Adipocyte (in vitro differentiated cells): ENCODE measurements around the gene RTP1.
"Not testable (repeated sequence)": the region's sequence is repeated elsewhere in the genome, so short reads cannot be mapped to it uniquely, and the experiment has no call there.

Experiments used
- DNase-seq: peaks from one replicate; pipeline ENCODE4 v3.0.0-alpha.2; 2015; ENCODE audit warnings: low read depth
- H3K27me3 ChIP-seq: replicated peaks from 2 replicates; pipeline ENCODE4 v1.7.0; 2013; ENCODE audit warnings: mild to moderate bottlenecking, low read length, moderate library complexity; ENCODE audit not compliant: control insufficient read depth, insufficient read depth
- H3K36me3 ChIP-seq: 2 replicates; pipeline ENCODE4 v1.7.0; 2013; ENCODE audit warnings: low read length, mild to moderate bottlenecking, moderate library complexity; ENCODE audit not compliant: control insufficient read depth, insufficient read depth, severe bottlenecking
- H3K4me1 ChIP-seq: 2 replicates; pipeline ENCODE4 v1.7.0; 2013; ENCODE audit warnings: mild to moderate bottlenecking, low read length, moderate library complexity; ENCODE audit not compliant: control insufficient read depth, insufficient read depth
- H3K4me3 ChIP-seq: 2 replicates; pipeline ENCODE4 v1.7.0; 2013; ENCODE audit warnings: mild to moderate bottlenecking, low read length, moderate library complexity
- H3K9ac ChIP-seq: 2 replicates; pipeline ENCODE4 v1.7.0; 2013; ENCODE audit warnings: mild to moderate bottlenecking, low read length, moderate library complexity
- H3K9me3 ChIP-seq: 2 replicates; pipeline ENCODE4 v1.7.0; 2013; ENCODE audit warnings: mild to moderate bottlenecking, low read length, moderate library complexity; ENCODE audit not compliant: control insufficient read depth

RTP1 gene, protein sequence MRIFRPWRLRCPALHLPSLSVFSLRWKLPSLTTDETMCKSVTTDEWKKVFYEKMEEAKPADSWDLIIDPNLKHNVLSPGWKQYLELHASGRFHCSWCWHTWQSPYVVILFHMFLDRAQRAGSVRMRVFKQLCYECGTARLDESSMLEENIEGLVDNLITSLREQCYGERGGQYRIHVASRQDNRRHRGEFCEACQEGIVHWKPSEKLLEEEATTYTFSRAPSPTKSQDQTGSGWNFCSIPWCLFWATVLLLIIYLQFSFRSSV

DNA sequence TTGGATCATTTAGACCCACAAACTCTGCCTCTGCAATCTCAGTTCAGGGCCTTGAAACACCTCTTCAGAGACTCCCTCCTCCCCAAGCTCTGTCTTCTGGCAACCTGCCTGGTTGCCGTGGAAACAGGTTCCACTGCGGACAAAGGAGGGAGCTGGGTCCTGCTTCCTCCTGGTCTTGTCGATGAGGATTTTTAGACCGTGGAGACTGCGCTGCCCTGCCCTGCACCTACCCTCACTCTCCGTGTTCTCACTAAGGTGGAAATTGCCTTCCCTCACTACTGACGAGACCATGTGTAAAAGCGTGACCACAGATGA is at the start of gene RTP1:
TSS of gene RTP1 (plus strand) at position 152 of the 315 bp plus-strand sequence. CDS start at position 182, 30 bp downstream.
- H3K4me3 ChIP-seq, result no peak within 1 kb of the TSS
- H3K9me3 ChIP-seq, result no peaks in the 10 kb centered on the region
- DNase-seq, result no peak
- H3K9ac ChIP-seq, result no peak within 1 kb of the TSS
- H3K27me3 ChIP-seq, result peaks cover 12% of the 10 kb centered on the region
- H3K4me1 ChIP-seq, result peaks cover 11% of the 10 kb centered on the region
- H3K36me3 ChIP-seq, result no peaks in the 10 kb centered on the region

DNA sequence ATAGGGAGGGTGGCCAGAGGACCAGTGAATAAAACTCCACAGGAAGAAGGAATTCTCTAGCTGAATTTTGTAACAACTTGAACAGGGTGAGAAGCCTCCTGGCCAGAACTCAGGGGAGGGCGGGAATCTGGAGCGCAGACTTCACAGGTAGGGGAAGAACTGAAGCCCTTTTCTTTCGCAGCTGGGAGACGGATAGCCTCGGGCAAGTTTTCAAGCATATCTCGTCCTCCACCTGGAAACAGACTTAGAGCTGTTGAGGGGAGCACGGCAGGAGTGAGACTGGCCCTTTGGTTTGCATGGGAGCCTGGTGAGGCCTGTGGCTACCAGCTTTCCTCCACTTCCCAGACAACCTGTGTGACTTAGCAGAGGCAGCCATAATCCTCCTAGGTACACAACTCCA is 47.1 kb upstream of the RTP1 start:
- peaks cover 3% of the 10 kb centered on the region for H3K27me3 ChIP-seq
- H3K4me1 ChIP-seq, result no peaks in the 10 kb centered on the region
- no peak for DNase-seq
- no peak overlapping the region for H3K4me3 ChIP-seq
- H3K9me3 ChIP-seq, result peaks cover 13% of the 10 kb centered on the region
- H3K36me3 ChIP-seq, result no peaks in the 10 kb centered on the region
- H3K9ac ChIP-seq, result no peak overlapping the region

DNA sequence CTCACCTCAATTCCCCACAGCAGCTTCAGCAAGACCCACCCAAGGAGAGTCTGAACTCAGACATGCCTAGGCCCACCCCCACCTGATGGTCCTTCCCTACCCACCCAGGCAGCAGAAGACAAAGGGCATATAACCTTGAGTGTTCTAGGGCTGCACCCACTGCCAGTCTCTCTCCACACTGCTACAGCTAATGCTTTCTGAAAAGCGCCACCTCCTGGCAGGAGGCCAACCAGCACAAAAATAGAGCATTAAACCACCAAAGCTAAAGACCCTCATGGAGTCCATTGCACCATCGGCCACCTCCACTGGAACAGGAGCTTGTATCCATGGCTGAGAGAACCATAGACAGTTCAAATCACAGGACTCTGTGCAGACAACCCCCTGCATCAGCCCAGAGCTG is 46.7 kb upstream of the RTP1 start:
- H3K4me3 ChIP-seq, result no peak overlapping the region
- peaks cover 13% of the 10 kb centered on the region for H3K9me3 ChIP-seq
- DNase-seq, result no peak
- H3K4me1 ChIP-seq, result no peaks in the 10 kb centered on the region
- no peak overlapping the region for H3K9ac ChIP-seq
- H3K27me3 ChIP-seq, result peaks cover 3% of the 10 kb centered on the region
- no peaks in the 10 kb centered on the region for H3K36me3 ChIP-seq

DNA sequence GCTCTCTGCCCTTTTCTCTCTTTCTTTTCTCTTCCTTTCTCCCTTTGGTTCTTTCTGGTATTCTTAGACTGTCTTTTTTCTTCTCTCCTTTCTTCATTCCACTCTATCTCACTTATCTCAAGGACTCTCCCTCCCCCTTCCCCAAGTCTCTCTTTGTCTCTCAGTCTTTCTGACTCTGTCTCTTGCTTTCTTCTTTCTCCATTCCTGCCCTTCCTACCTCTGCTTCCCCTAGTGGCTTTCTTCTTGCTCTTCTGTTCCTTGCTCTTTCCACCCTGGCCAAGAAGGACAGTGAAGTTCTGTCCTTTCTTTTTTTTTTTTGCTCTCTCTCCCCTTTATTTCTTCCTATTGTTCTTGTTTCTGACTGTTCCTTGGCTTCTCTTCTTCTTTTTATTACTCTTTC is 35.7 kb upstream of the RTP1 start:
- peaks cover 24% of the 10 kb centered on the region for H3K9me3 ChIP-seq
- H3K9ac ChIP-seq, result no peak overlapping the region
- DNase-seq, result no peak
- peaks cover 31% of the 10 kb centered on the region for H3K27me3 ChIP-seq
- no peak overlapping the region for H3K4me3 ChIP-seq
- no peaks in the 10 kb centered on the region for H3K36me3 ChIP-seq
- no peaks in the 10 kb centered on the region for H3K4me1 ChIP-seq

DNA sequence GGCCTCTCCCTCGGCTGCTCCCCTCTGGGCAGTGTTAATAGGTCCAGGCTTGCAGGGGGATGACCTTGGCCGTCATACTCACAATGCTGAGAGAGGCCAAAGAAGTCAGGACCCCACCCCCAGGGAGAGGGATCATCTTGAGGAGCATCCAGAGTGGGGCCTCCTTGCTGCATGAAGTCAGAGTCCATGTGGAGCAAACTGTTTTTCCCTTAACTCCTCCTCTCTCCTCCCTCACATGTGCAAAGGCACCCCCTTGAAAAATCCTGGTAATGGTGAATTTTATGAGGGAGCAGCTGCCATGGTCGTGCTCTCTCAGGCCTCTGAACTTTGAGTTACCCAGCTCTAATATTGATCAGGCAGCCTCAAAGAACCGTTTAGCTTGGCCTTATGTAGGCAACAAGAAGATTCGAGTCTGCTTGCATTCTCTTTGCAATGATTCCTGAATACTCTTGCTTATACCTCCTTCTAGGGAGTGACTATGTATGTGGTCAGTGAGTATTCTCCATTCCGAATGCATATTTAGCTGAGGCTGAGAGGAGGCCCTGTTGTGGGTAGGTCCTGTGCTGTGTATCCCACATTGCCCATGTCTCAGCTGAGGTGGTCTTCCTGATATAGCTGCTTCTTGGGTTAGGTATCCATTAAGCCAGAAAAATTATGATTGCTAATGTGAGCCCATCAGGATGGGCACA is 34.9 kb upstream of the RTP1 start:
- no peaks in the 10 kb centered on the region for H3K36me3 ChIP-seq
- H3K4me3 ChIP-seq, result no peak overlapping the region
- DNase-seq, result no peak
- H3K9ac ChIP-seq, result no peak overlapping the region
- no peaks in the 10 kb centered on the region for H3K4me1 ChIP-seq
- H3K27me3 ChIP-seq, result peaks cover 31% of the 10 kb centered on the region
- H3K9me3 ChIP-seq, result peaks cover 24% of the 10 kb centered on the region

DNA sequence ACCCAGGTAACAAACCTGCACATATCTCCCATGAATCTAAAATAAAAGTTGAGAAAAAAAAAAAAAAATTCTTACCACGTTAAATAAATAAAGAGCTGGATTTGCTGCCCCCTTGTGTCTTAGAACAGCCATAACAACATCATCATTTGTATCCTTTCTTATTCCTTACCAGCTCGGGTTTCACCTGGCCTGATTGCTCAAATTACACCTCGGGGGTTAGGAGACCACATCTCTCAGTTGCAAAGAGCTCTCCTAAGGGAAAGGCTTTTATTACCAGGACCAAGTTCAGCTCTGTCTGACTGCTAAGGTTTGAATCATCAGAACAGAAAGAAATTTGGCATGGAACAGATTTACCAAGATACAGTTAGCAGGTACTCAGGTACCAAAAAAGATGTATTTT is 32.1 kb upstream of the RTP1 start:
- H3K9me3 ChIP-seq, result peaks cover 7% of the 10 kb centered on the region
- H3K27me3 ChIP-seq, result peaks cover 23% of the 10 kb centered on the region
- no peaks in the 10 kb centered on the region for H3K36me3 ChIP-seq
- H3K4me1 ChIP-seq, result peaks cover 9% of the 10 kb centered on the region
- no peak overlapping the region for H3K4me3 ChIP-seq
- H3K9ac ChIP-seq, result no peak overlapping the region
- peak; percentile 90 for DNase-seq

DNA sequence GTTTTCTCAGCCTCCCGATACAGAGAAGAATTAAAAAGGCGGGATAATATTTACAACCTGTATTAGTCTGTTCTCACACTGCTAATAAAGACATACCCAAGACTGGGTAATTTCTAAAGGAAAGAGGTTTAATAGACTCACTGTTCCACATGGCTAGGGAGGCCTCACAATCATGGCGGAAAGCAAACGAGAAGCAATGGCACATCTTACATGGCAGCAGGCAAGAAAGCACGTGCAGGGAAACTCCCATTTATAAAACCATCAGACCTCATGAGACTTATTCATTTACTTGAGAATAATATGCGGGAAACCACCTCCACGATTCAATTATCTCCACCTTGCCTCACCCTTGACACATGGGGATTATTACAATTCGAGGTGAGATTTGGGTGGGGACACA is 30.5 kb upstream of the RTP1 start:
- Histone ChIP-seq H3K36me3 (no peaks in the 10 kb centered on the region), H3K27me3 (peaks cover 10% of the 10 kb centered on the region), H3K9me3 (no peaks in the 10 kb centered on the region), H3K4me1 (peaks cover 13% of the 10 kb centered on the region), H3K4me3 (no peak overlapping the region), H3K9ac (no peak overlapping the region)
- DNase-seq, result no peak

DNA sequence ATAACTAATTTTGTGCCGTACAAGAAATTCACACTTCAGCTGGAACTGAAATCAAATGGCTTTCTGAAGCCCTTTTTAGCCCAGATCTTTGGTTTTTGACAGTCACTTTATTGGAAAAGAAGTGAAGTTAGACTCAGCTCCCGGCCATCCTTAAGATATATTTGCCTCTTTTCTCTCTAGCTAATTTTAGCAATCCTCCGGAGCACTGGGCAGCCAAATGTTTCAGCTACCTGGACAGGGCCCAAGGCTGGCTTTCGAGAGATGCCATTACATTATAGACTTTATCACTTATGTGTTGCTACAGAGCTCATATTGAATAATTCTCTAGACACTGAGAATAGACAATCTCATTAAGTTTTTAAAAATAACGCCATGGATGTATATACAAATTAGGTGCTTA is 29.5 kb upstream of the RTP1 start:
- no peak for DNase-seq
- no peaks in the 10 kb centered on the region for H3K36me3 ChIP-seq
- no peaks in the 10 kb centered on the region for H3K9me3 ChIP-seq
- peaks cover 13% of the 10 kb centered on the region for H3K4me1 ChIP-seq
- H3K27me3 ChIP-seq, result peaks cover under 1% of the 10 kb centered on the region
- H3K9ac ChIP-seq, result no peak overlapping the region
- no peak overlapping the region for H3K4me3 ChIP-seq

DNA sequence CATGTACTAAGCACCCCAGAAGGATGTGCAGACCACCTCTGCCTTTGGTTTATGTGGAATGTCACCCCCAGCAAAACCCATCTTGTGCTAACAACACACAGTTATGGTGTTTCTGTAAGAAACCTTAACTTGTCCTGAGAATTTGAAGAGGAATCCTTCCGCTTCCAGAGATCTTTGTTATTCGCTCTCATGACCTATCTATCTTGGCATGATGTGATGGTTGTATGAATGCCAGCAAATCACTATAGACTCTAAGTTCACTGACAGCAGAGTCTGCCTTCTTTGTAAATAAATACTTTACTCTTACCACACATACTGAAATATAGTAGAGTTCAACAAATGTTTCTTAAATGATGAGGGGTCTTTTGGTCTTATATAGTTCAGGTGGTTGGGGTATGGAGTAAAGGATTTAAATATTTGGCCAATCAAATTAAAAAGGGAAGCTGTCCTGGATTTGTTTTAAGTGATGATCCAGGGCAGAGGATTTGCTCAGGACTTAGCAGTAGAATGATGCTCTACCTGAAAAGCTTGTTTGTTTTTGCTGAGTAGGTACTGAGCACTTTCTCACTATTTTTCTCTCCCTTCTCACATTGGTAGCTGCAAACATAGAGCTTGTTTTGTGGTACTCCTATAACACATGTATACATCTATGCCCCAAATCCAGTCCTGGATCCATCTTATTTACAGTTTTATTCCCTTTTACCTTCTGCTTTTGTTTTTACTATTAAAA is 27.9 kb upstream of the RTP1 start:
- H3K9me3 ChIP-seq, result no peaks in the 10 kb centered on the region
- no peak for DNase-seq
- no peak overlapping the region for H3K9ac ChIP-seq
- H3K4me3 ChIP-seq, result no peak overlapping the region
- no peaks in the 10 kb centered on the region for H3K36me3 ChIP-seq
- no peaks in the 10 kb centered on the region for H3K27me3 ChIP-seq
- peaks cover 27% of the 10 kb centered on the region for H3K4me1 ChIP-seq

DNA sequence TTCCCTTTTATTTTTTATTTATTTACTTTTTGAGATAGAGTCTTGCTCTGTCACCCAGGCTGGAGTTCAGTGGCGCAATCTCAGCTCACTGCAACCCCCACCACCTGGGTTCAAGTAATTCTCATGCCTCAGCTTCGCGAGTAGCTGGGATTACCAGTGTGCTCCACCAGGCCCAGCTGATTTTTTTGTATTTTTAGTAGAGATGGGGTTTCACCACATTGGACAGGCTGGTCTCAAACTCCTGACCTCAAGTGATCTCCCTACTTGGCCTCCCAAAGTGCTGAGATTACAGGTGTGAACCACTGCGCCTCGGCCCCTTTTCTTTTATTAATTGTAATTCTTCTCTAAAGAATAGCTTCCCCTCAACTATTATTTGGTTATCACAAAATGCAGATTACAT is 26.4 kb upstream of the RTP1 start:
- not testable (repeated sequence) for DNase-seq, H3K36me3 ChIP-seq, H3K9me3 ChIP-seq, H3K27me3 ChIP-seq, H3K4me3 ChIP-seq, H3K9ac ChIP-seq
- peaks cover 28% of the 10 kb centered on the region for H3K4me1 ChIP-seq

DNA sequence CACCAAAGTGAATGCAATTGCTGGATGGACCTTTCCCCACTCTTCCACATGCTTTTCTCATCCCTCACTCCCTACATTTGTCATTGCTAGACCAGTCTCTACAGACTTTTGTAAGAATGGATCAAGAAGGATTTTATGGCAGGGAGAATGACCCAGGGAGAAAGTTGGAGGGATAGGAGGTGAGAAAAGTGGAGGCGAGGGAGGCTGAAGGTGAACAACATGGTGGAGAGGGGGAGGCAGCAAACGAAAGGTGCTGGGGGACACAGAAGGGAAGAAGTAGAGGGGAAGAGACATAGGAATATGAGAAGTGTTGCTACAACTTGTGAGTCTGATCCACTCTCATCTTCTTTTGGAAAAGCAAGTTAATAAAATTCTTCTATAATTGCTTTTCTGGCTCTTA is 24.4 kb upstream of the RTP1 start:
- Histone ChIP-seq H3K4me3 (no peak overlapping the region), H3K27me3 (no peaks in the 10 kb centered on the region), H3K9me3 (no peaks in the 10 kb centered on the region), H3K36me3 (no peaks in the 10 kb centered on the region), H3K4me1 (peaks cover 28% of the 10 kb centered on the region), H3K9ac (no peak overlapping the region)
- no peak for DNase-seq
